Measurements from ENCODE around the gene SEC24D.

- TF ChIP-seq POLR2A (IDR thresholded peaks at IDR 0.05; ENCODE audit: low read length) (no peak), GATA1 (IDR thresholded peaks at IDR 0.05; ENCODE audit: low read depth, low read length) (no peak)
These were observed 101.3 kb downstream of the SEC24D start for GRCh38 chr4:118734491-118735205.
